ENCODE results near the gene IQSEC2.

GRCh38 chrX:53286171-53286570, 4.8 kb upstream of the IQSEC2 start:
- TF ChIP-seq CTCF (IDR thresholded peaks at IDR 0.05; ENCODE audit: control extremely low read depth in 1 of 3, insufficient read depth in 1 of 3, low read depth in 1 of 3, low read length in 3 of 3) (no peak), RBBP5 (IDR thresholded peaks at IDR 0.05; ENCODE audit: borderline replicate concordance, low read depth, low read length) (no peak), BRCA1 (IDR thresholded peaks at IDR 0.05; ENCODE audit: low read depth, low read length) (no peak), POLR2AphosphoS5 (IDR thresholded peaks at IDR 0.05; ENCODE audit: low read depth, low read length) (no peak), TCF12 (IDR thresholded peaks at IDR 0.05; ENCODE audit: low read depth, low read length) (no peak)

All from H1 (cell line).